HEK293T (cell line): ENCODE data around the gene GALNT2.

Experiments used
- CTCF ChIA-PET: fragments of 350-600 bp; formaldehyde crosslinking; extraction: SDS; loops from one replicate; lab custom pipeline; 2021; ENCODE audit warnings: antibody characterized with exemption, inconsistent platforms; lab: Yijun Ruan, JAX
- POLR2A ChIA-PET: fragments of 350-600 bp; formaldehyde crosslinking; extraction: SDS; loops from one replicate; lab custom pipeline; 2020; ENCODE audit warnings: antibody characterized with exemption, inconsistent platforms; lab: Yijun Ruan, JAX
- DNase-seq: peaks from one replicate; pipeline ENCODE4 v3.0.0; 2012; ENCODE audit warnings: mixed read lengths; ENCODE audit errors: extremely low spot score
- ARNT ChIP-seq: fragments of 450-650 bp; IDR thresholded peaks from 2 replicates; pipeline ENCODE4 v1.6.1; 2017; ENCODE audit warnings: mild to moderate bottlenecking
- BHLHE40 ChIP-seq: fragments of 450-650 bp; IDR thresholded peaks from 2 replicates; pipeline ENCODE4 v1.6.1; 2016; ENCODE audit warnings: mild to moderate bottlenecking, moderate library complexity, borderline replicate concordance
- CTBP1 ChIP-seq: fragments of 450-650 bp; IDR thresholded peaks from 2 replicates; pipeline ENCODE4 v1.6.1; 2016; ENCODE audit warnings: borderline replicate concordance
- ELF4 ChIP-seq: fragments of 450-650 bp; IDR thresholded peaks from 2 replicates; pipeline ENCODE4 v1.6.1; 2017; ENCODE audit warnings: antibody characterized with exemption
- FOXA1 ChIP-seq: fragments of 450-650 bp; IDR thresholded peaks from 2 replicates; pipeline ENCODE4 v1.6.1; 2016; ENCODE audit warnings: mild to moderate bottlenecking
- FOXK2 ChIP-seq: fragments of 450-650 bp; IDR thresholded peaks from 2 replicates; pipeline ENCODE4 v1.6.1; 2016; ENCODE audit warnings: mild to moderate bottlenecking
- FOXM1 ChIP-seq: fragments of 450-650 bp; IDR thresholded peaks from 2 replicates; pipeline ENCODE4 v1.6.1; 2017; ENCODE audit warnings: mild to moderate bottlenecking, borderline replicate concordance
- HDGF ChIP-seq: fragments of 450-650 bp; IDR thresholded peaks from 2 replicates; pipeline ENCODE4 v1.6.1; 2017; ENCODE audit warnings: antibody characterized with exemption, borderline replicate concordance
- L3MBTL2 ChIP-seq: fragments of 450-650 bp; conservative IDR thresholded peaks from 2 replicates; pipeline ENCODE4 v1.6.1; 2016; ENCODE audit warnings: mild to moderate bottlenecking
- LEF1 ChIP-seq: fragments of 450-650 bp; IDR thresholded peaks from 2 replicates; pipeline ENCODE4 v1.6.1; 2017; ENCODE audit warnings: mild to moderate bottlenecking, borderline replicate concordance
- NFRKB ChIP-seq: fragments of 450-650 bp; IDR thresholded peaks from 2 replicates; pipeline ENCODE4 v1.6.1; 2016; ENCODE audit warnings: mild to moderate bottlenecking, moderate library complexity
- PKNOX1 ChIP-seq: fragments of 450-650 bp; IDR thresholded peaks from 2 replicates; pipeline ENCODE4 v1.6.1; 2016
- SP1 ChIP-seq: fragments of 450-650 bp; IDR thresholded peaks from 2 replicates; pipeline ENCODE4 v1.6.1; 2017
- SUZ12 ChIP-seq: fragments of 450-650 bp; IDR thresholded peaks from 2 replicates; pipeline ENCODE4 v1.6.1; 2016; ENCODE audit warnings: mild to moderate bottlenecking
- TARDBP ChIP-seq: fragments of 450-650 bp; IDR thresholded peaks from 2 replicates; pipeline ENCODE4 v1.6.1; 2016
- ZNF384 ChIP-seq: fragments of 450-650 bp; IDR thresholded peaks from 2 replicates; pipeline ENCODE4 v1.6.1; 2016

Gene GALNT2

DNA sequence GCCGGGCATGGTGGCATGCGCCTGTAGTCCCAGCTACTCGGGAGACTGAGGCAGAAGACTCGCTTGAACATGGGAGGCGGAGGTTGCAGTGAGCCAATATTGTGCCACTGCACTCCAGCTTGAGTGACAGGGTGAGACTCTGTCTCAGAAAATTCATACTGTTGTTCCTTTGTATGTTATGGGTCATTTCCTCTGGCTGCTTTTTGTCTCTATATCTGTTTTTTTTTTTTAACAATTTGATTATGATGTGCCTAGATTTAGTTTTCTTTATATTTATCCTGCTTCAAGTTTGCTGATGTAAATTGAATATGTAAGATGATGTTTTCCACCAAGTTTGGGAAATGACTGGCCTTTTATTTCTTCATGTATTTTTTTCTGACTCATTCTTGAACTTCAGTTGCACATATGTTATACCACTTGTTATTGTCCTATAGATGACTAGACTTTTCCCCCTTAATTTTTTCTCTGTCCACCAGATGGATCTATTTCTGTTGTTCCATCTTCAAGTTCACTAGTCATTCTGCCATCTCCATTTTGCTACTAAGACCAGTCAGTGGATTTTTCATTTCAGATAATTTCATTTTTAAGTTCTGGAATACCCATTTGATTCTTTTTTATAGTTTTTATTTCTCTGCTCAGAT is 173.5 kb downstream of the GALNT2 start:
- ChIA-PET CTCF (no interaction called here), POLR2A (no interaction called here)
- TF ChIP-seq ELF4: no peak
- peak; percentile 45; the same call in 1 of the 2 replicates for TF ChIP-seq PKNOX1
- TF ChIP-seq LEF1: no peak
- DNase-seq: no peak

GRCh38 chr1:230242326-230242725 is 175.3 kb downstream of the GALNT2 start:
- no peak for DNase-seq
- CTCF ChIA-PET: no interaction called here
- TF ChIP-seq PKNOX1: no peak
- TF ChIP-seq ZNF384: no peak
- no peak for TF ChIP-seq L3MBTL2
- TF ChIP-seq CTBP1: no peak
- TF ChIP-seq TARDBP: no peak
- TF ChIP-seq NFRKB: no peak
- no peak for TF ChIP-seq FOXK2
- no peak for TF ChIP-seq HDGF
- no peak for TF ChIP-seq SUZ12
- no peak for TF ChIP-seq FOXA1
- POLR2A ChIA-PET: no interaction called here

- TF ChIP-seq HDGF (no peak), TARDBP (no peak), NFRKB (no peak), ARNT (no peak), FOXM1 (no peak), FOXK2 (no peak), CTBP1 (no peak), ZNF384 (no peak), SP1 (no peak), PKNOX1 (no peak), FOXA1 (no peak)
- ChIA-PET POLR2A (interaction anchor here (0.9 kb wide), 1 partner anchor 19 kb away, joined by 4 read pairs; no protein-coding TSS in a partner anchor), CTCF (interaction anchor here (1.2 kb wide), 1 partner anchor 21 kb away, joined by 3 read pairs; no protein-coding TSS in a partner anchor)
- DNase-seq: no peak
These were observed 176.1 kb downstream of the GALNT2 start for GRCh38 chr1:230243146-230243545.

DNA sequence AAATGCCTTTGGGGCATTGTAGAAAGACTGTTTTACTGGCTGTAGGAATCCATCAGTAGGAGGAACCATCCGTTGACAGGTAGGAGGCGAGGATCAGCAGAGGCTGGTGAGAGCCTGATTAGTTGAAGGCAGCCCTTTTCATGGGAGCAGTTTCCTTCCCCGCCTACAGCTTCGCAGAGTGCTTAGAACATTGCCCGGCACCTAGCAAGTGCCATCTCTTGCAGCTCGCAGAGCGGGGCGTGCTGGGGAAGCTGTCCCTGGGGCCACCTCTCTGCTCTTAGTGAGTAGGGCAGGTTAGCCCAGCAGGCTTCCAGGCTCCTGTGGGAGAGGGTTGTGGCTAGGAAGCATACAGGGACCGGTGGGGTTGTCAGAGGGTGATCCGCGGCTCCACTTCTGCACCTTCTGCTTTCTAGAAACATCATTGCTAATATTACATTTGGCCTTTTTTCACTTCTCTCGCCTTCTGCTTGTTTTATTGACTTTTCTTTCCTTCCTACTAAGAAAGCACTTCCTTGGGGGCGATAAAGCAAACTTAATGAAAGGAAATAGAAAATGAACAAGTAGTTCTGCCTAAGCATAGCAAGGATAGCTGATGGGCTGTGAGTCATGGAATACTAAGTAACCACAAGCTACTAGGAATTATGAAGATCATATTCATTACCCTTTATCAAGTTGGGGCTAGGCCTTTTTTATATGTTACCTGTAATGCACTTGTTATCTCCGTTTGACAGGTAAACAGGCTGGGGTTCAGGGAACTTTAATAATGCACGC is 176.7 kb downstream of the GALNT2 start:
- DNase-seq: no peak
- POLR2A ChIA-PET: interaction anchor here (0.9 kb wide), 1 partner anchor 20 kb away, joined by 4 read pairs; no protein-coding TSS in a partner anchor
- TF ChIP-seq SP1: no peak
- no peak for TF ChIP-seq PKNOX1
- no peak for TF ChIP-seq ZNF384
- TF ChIP-seq FOXK2: no peak
- no peak for TF ChIP-seq NFRKB
- TF ChIP-seq CTBP1: no peak
- no peak for TF ChIP-seq TARDBP
- TF ChIP-seq L3MBTL2: no peak
- no peak for TF ChIP-seq FOXA1
- no peak for TF ChIP-seq ELF4
- TF ChIP-seq FOXM1: no peak
- TF ChIP-seq LEF1: no peak
- TF ChIP-seq BHLHE40: no peak
- no peak for TF ChIP-seq HDGF
- CTCF ChIA-PET: interaction anchor here (1.2 kb wide), 1 partner anchor 21 kb away, joined by 3 read pairs; no protein-coding TSS in a partner anchor

GRCh38 chr1:230246551-230246950 is 179.5 kb downstream of the GALNT2 start:
- TF ChIP-seq L3MBTL2: no peak
- no peak for TF ChIP-seq FOXK2
- no peak for TF ChIP-seq PKNOX1
- no peak for TF ChIP-seq FOXA1
- no peak for TF ChIP-seq SUZ12
- TF ChIP-seq ARNT: no peak
- no peak for TF ChIP-seq BHLHE40
- TF ChIP-seq NFRKB: no peak
- no peak for TF ChIP-seq SP1
- TF ChIP-seq LEF1: no peak
- no peak for TF ChIP-seq ZNF384
- no peak for TF ChIP-seq TARDBP
- DNase-seq: no peak
- ChIA-PET CTCF (interaction anchor here (0.6 kb wide), 1 partner anchor 350 kb away, joined by 4 read pairs; no protein-coding TSS in a partner anchor), POLR2A (no interaction called here)
